ENCODE data around the gene SLC22A12. TPM values are rescaled to one million over a fixed set of nuclear protein-coding genes. Genes with fewer than 3 reads are reported as not detected.

The SLC22A12 gene
- total and polyA plus RNA-seq, 2 of the 8 experiments (the other 6 are each of a cell fraction or from before 2014, with no cell fraction given): not detected

GRCh38 chr11:64572143-64572542 is 18.9 kb upstream of the SLC22A12 start (continued):
- TF ChIP-seq JUND (IDR thresholded peaks at IDR 0.05; ENCODE audit: low read length) (no peak), CTCF (IDR thresholded peaks at IDR 0.05; ENCODE audit: control extremely low read depth in 1 of 3, insufficient read depth in 1 of 3, low read depth in 1 of 3, low read length in 3 of 3) (no peak), TAF7 (optimal IDR thresholded peaks at IDR 0.05; ENCODE audit: borderline replicate concordance, low read depth, low read length) (no peak)

All from H1 (cell line).